ENCODE data around the gene ACSF2.

DNA sequence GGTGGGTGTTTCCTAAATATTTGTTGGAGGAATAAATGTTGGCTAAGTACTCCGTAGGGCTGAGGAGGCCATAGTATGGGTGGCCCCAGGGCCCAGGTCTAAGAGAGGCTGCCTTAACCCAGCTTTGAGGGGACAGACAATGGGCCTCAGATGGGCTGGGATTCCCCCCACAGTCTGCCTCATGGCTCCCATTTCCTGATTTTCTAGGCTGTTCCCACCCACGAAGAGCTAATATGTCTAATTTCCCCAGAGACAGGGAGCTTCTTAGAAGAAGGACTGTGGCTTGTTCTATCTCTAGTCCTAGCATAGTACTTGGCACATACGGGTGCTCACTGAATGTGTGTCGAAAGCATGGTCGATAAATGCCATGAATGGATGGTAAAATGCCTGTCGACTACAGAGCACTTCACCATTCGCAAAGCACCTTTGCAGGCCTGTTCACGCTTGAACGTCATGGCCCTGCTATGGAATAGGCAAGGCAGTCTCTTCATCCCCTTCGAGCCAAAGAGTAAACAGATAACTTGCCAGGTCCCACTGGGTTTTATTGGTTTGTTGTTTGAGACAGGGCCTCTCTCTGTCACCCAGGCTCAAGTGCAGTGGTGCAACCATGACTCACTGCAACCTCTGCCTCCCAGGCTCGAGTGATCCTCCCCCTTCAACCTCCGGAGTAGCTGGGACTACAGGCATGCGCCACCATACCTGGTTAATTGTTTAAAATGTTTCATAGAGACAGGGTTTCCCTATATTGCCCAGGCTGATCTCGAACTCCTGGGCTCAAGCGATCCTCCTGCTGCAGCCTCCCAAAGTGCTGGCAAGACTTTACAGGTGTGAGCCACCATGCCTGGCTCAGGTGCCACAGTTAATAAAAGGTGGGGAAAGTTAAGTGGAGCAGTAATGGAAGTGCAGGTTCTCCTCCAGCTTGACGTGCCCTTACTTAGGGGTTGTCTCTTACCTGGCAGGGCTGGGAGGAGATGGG lies 33.0 kb downstream of the ACSF2 start:
- TF ChIP-seq, protein P1, sequence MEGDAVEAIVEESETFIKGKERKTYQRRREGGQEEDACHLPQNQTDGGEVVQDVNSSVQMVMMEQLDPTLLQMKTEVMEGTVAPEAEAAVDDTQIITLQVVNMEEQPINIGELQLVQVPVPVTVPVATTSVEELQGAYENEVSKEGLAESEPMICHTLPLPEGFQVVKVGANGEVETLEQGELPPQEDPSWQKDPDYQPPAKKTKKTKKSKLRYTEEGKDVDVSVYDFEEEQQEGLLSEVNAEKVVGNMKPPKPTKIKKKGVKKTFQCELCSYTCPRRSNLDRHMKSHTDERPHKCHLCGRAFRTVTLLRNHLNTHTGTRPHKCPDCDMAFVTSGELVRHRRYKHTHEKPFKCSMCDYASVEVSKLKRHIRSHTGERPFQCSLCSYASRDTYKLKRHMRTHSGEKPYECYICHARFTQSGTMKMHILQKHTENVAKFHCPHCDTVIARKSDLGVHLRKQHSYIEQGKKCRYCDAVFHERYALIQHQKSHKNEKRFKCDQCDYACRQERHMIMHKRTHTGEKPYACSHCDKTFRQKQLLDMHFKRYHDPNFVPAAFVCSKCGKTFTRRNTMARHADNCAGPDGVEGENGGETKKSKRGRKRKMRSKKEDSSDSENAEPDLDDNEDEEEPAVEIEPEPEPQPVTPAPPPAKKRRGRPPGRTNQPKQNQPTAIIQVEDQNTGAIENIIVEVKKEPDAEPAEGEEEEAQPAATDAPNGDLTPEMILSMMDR (IDR thresholded peaks at IDR 0.05; ENCODE audit: low read length), result no peak
- TF ChIP-seq EZH2 (optimal IDR thresholded peaks at IDR 0.05; ENCODE audit: low read depth, low read length), result no peak
